K562 (cell line): Measurements from ENCODE around the gene ZDHHC11B.

ENCODE experiments used
- CEBPB ChIP-seq: fragments of 450-650 bp; IDR thresholded peaks from 2 replicates; pipeline ENCODE4 v1.6.1; 2016; ENCODE audit warnings: missing genetic modification characterization, missing compliant biosample characterization
- EGR1 ChIP-seq: fragments of 450-650 bp; conservative IDR thresholded peaks from 2 replicates; pipeline ENCODE4 v1.6.1; 2017; ENCODE audit warnings: mild to moderate bottlenecking
- GABPA ChIP-seq: fragments of 200-800 bp; sonication (Bioruptor generic); conservative IDR thresholded peaks from 2 replicates; pipeline ENCODE4 v1.6.1; 2016; ENCODE audit warnings: low read depth, missing genetic modification characterization, missing compliant biosample characterization
- GABPB2 ChIP-seq: fragments of 250-450 bp; sonication (Bioruptor Pico); conservative IDR thresholded peaks from 2 replicates; pipeline ENCODE4 v1.5.1; 2021; ENCODE audit warnings: mild to moderate bottlenecking
- PCBP1 ChIP-seq: fragments of 200-400 bp; formaldehyde crosslinking; IDR thresholded peaks from 2 replicates; pipeline ENCODE4 v1.6.1; 2018; ENCODE audit warnings: mild to moderate bottlenecking, low read depth, low read length; ENCODE audit not compliant: poor library complexity, severe bottlenecking
- RBM25 ChIP-seq: fragments of 200-400 bp; formaldehyde crosslinking; IDR thresholded peaks from 2 replicates; pipeline ENCODE4 v1.6.1; 2018; ENCODE audit warnings: low read length, low read depth, moderate library complexity; ENCODE audit not compliant: severe bottlenecking
- RFX5 ChIP-seq: IDR thresholded peaks from 2 replicates; pipeline ENCODE4 v1.6.1; 2011; ENCODE audit warnings: low read depth, mild to moderate bottlenecking, improper control_type of control experiment, low read length
- SOX6 ChIP-seq: fragments of 450-650 bp; IDR thresholded peaks from 2 replicates; pipeline ENCODE4 v1.6.1; 2014; ENCODE audit warnings: mild to moderate bottlenecking

DNA sequence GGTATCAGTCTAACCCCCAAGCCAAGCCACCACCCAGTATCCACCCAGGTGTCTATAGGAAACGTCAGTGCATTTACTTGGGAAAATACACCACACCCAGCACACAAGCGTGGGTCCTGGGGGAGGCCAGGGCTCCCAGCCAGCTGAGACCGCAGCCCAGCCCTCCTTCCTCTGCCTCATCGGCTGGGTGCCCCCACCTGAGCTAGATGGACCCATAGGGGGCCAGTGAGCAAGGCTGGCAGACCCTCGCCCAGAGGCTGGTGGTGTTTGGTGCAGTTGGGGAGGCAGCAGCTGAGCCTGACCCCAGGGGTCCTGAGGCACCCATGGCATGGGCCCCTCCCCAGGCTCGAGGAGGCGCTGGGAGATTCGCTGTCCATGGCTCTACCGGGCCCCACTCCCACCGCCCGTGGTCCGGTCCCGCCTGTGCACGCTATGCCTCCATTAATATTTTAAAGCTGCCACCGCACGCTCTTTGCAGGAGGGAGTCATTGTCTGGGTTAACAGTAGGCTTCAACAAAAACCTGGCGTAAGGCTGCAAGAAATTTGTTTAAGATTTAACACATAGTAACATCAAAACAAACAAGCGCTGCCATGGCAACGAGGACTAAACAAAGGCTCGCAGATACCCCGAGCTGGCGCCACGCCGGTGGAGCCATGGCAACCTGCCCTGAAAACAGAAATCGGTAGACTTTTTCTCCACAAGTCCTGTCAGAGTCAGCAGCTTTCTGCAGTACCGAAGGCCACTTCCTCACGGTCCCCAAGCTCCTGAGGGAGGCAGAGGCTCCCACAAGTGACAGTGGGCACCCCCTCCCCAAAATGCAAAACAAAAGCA lies 112.0 kb downstream of the ZDHHC11B start:
- TF ChIP-seq RFX5 (no peak), EGR1 (no peak), CEBPB (no peak), SOX6 (no peak), PCBP1 (no peak), RBM25 (no peak), GABPA (no peak), GABPB2 (CRISPR knock-in tag) (no peak)
